HG02884 (cell line): ENCODE data around the gene GIMAP4.
"Not testable (repeated sequence)": the region's sequence is repeated elsewhere in the genome, so short reads cannot be mapped to it uniquely, and the experiment has no call there.

ENCODE experiments used
- ATAC-seq: cut with Tn5 transposase; IDR thresholded peaks from one replicate; pipeline ENCODE4 v1.9.1; 2021; ENCODE audit warnings: mild to moderate bottlenecking, moderate library complexity; ENCODE audit not compliant: unreplicated experiment

Gene GIMAP4

DNA sequence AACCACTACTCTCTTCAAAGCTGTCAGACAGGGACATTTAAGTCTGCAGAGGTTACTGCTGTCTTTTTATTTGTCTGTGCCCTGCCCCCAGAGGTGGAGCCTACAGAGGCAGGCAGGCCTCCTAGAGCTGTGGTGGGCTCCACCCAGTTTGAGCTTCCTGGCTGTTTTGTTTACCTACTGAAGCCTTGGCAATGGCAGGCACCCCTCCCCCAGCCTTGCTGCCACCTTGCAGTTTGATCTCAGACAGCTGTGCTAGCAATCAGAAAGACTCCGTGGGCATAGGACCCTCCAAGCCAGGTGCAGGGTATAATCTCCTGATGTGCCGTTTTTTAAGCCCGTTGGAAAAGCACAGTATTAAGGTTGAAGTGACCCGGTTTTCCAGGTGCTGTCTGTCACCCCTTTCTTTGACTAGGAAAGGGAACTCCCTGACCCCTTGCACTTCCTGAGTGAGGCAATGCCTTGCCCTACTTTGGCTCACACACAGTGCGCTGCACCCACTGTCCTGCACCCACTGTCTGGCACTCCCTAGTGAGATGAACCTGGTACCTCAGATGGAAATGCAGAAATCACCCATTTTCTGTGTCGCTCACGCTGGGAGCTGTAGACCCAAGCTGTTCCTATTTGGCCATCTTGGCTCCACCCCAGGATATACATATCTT lies 12.9 kb downstream of the GIMAP4 start:
- not testable (repeated sequence) for ATAC-seq

DNA sequence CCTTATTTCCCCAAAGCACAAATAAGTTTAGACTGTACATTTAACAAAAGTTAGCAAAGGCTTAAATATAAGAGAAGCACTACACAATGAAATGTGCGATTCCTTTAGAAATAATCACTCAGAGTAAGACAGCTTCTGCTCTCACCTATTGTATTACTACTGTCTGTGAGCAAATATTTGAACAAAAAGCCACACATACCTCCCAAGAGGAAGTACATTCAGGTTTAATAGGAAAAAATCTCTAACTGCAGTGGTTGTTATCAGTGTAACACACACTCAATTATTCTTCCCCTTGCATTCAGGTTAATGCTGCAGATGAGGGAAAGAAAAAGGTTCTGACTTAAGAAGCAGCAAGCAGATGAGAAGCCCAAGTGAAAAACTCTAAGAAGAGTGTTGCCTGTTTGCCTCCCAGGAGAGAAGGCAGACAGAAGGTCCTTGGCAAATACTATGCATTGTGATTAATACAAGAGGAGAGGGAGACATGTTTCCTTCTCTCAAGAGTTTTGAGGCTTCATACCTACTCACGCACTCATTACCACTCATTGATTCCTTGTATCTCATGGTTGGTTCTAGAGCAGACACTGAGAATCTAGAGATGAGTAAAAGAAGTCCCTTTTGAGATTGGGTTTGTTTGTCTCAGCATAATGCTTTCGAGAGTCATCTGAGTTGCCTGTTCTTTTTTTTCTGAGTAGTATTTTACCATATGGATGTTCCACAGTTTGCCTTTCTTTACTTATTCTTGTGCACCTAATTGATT lies 13.6 kb downstream of the GIMAP4 start:
- no peak for ATAC-seq

DNA sequence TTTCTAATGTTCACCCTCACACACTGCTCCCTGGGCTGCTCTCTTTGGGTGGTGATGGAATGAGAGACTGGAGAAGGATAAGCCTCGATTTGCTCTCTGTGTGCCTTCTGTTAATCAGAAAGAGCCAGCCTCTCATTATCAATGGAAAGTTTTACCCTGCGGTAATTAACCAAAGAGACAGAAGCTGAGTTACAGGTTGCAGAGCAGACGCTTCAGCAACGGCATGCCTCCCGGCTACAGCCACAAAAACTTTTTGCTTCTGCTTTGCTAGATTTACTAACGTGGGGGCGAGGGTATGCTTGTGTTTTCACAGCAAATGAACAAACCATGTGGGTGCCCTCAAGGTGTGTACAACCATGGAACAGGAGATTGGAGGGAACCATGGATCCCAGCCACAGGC lies 18.0 kb downstream of the GIMAP4 start:
- ATAC-seq: no peak

DNA sequence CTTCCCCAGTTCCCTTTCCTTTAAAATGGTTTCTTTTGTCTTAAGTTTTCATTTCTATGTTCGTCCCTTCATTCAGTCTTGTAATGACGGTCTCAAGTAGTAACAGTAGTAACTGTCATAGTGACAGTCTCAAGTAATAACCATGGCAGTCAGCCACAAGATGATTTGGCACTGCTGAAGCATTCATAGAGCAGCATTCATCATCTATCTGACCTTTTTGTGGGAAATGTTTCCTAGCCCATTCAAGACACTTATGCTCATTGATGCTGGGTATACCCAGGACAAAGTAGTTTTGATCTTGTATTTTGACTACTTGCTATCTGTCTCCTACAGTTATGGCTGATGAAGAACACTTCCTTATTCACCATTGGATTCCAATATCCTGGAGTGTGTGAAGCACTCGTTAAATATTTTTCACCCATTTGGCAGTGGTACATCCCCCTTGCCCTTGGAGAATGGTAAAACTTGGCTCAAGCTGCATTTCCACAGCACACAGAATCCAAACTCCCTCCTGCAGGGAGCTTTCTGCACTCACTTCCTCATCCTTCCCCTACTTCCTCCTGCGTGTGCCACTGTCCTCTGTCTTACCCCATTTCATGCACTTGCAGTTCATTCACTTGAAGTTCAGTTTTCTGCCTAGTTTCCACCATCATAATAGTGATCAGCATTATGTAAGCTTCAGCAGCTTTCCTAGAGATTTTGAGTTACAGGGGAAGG lies 19.0 kb downstream of the GIMAP4 start:
- ATAC-seq: no peak

DNA sequence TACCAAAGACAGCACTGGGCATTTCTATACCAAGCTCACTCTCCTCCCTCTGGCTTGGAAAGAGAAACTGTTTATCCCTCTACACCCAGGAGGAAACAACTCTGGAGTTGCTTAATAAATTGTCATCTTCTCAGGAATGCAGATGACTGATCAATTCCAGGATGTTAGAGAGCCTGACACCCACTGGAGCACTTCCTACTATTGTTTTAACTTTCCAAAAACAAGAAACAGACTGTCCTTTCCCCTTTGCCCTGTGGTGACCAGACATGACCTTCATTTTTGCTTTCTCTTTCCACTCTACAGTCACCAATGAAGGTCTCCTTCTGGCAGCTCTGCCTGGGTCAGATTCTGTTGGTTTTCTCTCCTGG lies 19.6 kb downstream of the GIMAP4 start:
- no peak for ATAC-seq

DNA sequence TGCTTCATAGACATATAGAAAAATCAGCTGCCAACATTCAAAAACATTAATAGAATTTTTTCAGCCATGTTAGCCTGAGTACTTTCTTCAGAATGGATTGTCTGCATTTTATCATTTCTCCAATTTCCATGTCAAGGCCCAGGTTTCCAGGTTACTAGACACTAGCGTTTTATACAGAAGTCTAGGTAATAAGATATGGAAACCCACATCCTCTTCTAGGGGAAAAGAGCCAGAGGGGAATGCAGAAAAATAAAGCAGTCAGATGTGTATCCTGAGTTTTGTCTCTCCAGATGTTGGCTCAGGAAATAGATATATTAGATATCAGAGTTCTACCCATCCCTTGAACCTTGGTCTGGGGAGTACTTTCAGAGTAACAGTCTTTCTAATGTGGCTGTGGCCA lies 20.4 kb downstream of the GIMAP4 start:
- ATAC-seq: no peak

GRCh38 chr7:150594805-150595204 lies 27.6 kb downstream of the GIMAP4 start:
- no peak for ATAC-seq

DNA sequence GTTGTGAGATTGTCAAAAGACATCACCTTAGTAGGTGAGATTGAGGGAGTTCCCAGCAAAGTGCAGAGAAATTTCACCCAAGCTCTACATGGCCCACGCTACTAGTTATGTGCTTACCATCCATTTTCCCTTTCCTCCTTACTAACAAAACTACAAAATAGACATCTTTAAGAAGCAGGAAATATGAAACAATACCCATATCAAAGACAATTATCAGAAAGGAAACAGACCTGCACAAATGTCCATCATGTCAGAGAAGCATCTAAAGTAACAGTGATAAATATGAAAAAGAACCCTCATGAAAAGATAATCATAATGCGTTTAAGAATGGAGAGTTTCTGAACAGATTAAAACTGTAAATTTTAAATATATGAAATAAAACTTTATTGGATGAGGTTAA lies 28.2 kb downstream of the GIMAP4 start:
- ATAC-seq: no peak

DNA sequence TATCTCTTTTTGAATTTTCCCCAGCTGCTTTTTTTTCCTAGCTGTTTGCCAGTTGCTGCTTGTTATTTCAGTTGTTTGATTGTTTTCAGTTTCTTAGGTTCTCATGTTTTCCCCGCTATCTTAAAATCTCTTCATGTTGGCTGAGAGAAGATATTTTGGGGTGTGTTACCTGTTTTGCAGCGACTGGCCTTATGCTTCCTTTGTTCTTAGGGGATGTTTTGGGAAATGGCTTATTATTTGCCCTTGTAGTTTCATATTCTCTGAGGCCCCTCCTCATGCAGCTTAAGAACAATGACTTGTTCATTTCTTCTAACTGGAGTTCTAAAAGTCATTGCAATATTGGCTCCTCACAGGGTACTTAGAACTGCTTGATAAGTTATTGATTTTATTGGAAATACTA lies 36.4 kb downstream of the GIMAP4 start:
- not testable (repeated sequence) for ATAC-seq

DNA sequence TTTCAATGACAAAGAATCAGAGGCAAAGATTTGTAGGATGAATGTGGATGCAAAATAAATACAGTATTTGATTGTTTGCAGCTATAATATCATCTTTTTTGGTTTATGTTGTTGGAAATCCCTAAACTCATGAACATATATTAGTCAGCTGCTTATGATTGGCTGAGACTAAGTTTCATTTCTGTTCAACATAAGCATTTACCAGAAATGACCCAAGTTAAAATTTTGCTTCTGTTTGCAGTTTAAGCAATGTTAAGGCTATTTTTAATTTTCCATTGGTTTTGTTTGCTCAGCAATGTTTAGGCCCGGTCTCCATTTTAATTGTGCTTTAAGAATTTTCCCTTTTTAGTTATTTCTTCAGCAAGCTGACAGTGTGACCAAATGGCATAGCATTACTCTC lies 43.0 kb downstream of the GIMAP4 start:
- no peak for ATAC-seq

DNA sequence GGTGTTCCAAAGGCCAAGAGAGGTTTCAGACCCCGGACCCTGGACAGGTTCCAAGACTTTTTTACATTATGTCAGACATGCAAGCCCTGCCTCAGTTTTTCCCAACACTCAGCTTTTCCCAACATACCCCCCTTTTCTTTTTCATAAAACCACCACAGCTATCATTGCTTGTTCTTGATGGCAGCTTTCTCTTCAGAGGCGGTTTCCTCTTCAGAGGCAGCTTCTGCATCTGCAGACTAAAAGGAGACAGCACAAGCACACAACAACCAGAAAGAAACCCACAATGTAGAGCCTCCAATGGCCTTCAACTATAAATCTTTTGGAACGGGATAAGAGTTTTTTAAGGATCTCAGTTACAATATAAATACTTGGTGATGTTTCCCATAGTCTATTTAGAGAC lies 45.7 kb downstream of the GIMAP4 start:
- ATAC-seq: no peak

DNA sequence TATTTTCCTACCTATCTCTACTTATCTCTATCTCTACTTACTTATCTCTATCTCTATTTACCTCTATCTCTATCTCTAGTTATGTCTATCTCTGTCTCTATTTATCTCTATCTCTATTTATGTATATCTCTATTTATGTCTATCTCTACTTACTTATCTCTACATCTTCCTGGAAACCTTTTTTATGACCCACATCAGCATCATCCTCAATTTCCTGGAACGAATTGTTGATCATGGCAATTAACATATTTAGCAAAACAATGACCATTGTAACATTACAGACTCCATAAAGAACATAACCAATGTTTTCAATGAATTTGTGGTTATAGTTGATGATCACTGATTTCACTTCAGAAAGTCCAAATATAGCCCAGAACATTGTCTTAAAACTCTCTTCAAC lies 46.7 kb downstream of the GIMAP4 start:
- no peak for ATAC-seq

DNA sequence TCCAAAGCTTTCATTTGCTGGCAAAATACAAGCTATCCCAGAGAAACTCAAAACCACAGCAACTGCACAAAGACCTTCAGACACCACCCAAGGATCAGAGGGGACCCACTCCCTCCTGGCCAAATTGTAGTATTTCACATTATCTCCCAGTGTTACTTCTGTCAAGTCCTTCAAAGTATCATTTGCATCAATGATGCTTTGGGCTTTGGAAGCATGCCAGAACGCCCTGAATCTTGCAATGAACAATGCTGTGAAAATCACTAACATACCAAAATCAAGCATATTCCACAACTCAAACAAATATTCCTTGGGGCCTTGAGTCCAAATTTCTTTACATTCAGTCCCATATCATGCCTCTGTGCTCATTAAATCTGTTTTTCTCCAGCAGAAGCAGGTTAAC lies 47.2 kb downstream of the GIMAP4 start:
- not testable (repeated sequence) for ATAC-seq

DNA sequence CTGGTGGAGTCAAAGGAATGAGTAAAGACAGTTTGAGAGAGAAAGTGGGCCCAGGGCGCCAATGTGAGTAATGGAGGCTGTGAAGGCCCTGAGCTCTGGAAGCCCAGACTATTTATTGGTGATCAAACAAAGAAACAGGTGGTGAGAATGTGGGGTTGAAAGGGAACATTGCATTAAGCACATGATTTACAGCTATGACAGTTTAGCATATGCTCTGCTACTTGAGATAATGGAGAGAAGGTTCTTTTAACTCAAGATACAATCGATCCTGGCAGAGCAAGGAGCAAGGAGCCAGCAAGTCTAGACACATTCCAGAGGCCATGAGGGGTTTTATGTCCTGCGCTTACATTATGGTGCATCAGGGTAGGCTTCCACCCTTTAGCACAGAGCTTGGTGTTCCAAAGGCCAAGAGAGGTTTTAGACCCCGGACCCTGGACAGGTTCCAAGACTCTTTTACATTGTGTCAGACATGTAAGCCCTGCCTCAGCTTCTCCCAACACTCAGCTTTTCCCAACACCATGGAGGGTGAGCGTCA lies 48.1 kb downstream of the GIMAP4 start:
- not testable (repeated sequence) for ATAC-seq

DNA sequence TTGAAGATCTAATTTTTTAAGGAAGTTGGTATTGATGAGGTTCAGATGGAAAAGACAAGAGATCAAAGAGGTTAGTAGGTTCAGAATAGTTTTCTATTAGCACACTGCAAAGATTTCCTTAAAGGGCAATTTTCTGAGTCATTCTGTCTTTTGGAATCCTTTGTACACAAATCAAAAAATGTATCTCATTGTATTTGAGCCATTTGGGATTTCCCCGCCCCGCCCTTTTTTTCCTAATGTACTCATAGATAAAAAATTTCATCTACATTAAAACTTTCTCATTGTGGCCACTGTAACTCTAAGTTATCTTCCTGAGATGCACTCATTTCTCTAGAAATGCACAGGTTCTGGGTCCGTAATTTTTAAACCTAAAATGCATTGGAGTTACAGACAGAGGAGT lies 52.9 kb downstream of the GIMAP4 start:
- no peak for ATAC-seq

DNA sequence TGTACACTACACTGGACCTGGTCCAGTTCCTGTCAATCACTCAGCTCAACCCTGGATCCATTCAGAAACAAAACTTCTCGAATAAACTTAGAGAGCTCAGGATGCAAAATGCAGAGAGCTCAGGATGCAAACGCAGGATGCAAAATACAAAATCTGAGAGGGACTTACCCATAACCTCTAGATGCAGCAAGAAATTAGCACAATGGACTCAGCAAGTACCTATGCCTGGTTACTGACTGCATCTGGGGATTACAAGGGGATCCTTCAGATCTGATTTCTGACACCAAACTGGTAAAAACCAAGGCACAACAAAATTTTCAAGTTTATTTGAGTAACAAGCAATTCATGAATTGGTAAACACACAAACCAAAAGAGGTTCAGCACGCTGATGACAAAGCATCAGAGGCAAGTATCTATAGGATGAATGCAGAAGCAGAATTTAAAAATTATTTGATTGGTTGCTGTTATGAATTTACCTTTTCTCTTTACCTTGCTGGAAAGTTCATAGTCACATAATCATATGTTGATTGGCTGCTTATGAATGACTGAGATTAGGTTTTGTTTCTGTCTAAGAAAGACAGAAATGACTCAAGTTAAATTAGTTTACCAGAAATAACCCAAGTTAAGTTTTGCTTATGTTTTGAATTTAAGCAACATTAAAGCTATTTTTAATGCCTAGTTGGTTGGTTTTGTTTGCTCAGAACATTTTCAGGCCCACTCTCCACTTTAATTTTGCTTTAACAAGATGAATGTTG lies 53.6 kb downstream of the GIMAP4 start:
- peak; percentile 66 for ATAC-seq

- peak; percentile 56 for ATAC-seq
Measured at GRCh38 chr7:150621376-150621775, 54.2 kb downstream of the GIMAP4 start.
